WTC11 (cell line): Measurements from ENCODE around the gene STXBP1. TPM values are rescaled to one million over a fixed set of nuclear protein-coding genes. Genes with fewer than 3 reads are reported as not detected.
A peak's percentile ranks its signal among the peaks of the same experiment; 100 is the strongest.

Experiments
- ATF6 ChIP-seq: sonication (generic); formaldehyde crosslinking; IDR thresholded peaks from 2 replicates; pipeline ENCODE4 v1.8.1; 2023; ENCODE audit warnings: mild to moderate bottlenecking, missing genetic modification reagents
- CBFB ChIP-seq: sonication (generic); formaldehyde crosslinking; IDR thresholded peaks from 2 replicates; pipeline ENCODE4 v1.8.1; 2022; ENCODE audit warnings: mild to moderate bottlenecking, low read depth, missing genetic modification reagents
- CREM ChIP-seq: sonication (generic); formaldehyde crosslinking; IDR thresholded peaks from 2 replicates; pipeline ENCODE4 v1.8.1; 2022; ENCODE audit warnings: mild to moderate bottlenecking, missing genetic modification reagents, moderate library complexity
- E2F1 ChIP-seq: sonication (generic); formaldehyde crosslinking; IDR thresholded peaks from 2 replicates; pipeline ENCODE4 v1.8.0; 2022; ENCODE audit warnings: mild to moderate bottlenecking, missing genetic modification reagents
- ERG ChIP-seq: fragments of 250-450 bp; sonication (Bioruptor Pico); IDR thresholded peaks from 2 replicates; pipeline ENCODE4 v1.8.0; 2021; ENCODE audit warnings: mild to moderate bottlenecking
- ETV6 ChIP-seq: sonication (generic); formaldehyde crosslinking; IDR thresholded peaks from 2 replicates; pipeline ENCODE4 v1.8.1; 2022; ENCODE audit warnings: mild to moderate bottlenecking, missing genetic modification reagents
- GRHL2 ChIP-seq: fragments of 250-450 bp; sonication (Bioruptor Pico); IDR thresholded peaks from 2 replicates; pipeline ENCODE4 v1.8.0; 2022; ENCODE audit warnings: mild to moderate bottlenecking, moderate library complexity; ENCODE audit not compliant: insufficient replicate concordance, severe bottlenecking
- IRF2 ChIP-seq: sonication (generic); formaldehyde crosslinking; IDR thresholded peaks from 2 replicates; pipeline ENCODE4 v1.8.0; 2022; ENCODE audit warnings: low read depth, missing genetic modification reagents, borderline replicate concordance
- NR2C2 ChIP-seq: sonication (generic); formaldehyde crosslinking; IDR thresholded peaks from 2 replicates; pipeline ENCODE4 v1.8.0; 2022; ENCODE audit warnings: mild to moderate bottlenecking, missing genetic modification reagents
- RELA ChIP-seq: sonication (generic); formaldehyde crosslinking; IDR thresholded peaks from 2 replicates; pipeline ENCODE4 v1.8.1; 2022; ENCODE audit warnings: missing genetic modification reagents, mild to moderate bottlenecking, borderline replicate concordance
- USF1 ChIP-seq: sonication (generic); formaldehyde crosslinking; IDR thresholded peaks from 2 replicates; pipeline ENCODE4 v1.8.0; 2022; ENCODE audit warnings: mild to moderate bottlenecking, missing genetic modification reagents
- ZNF121 ChIP-seq: sonication (generic); formaldehyde crosslinking; IDR thresholded peaks from 2 replicates; pipeline ENCODE4 v1.8.0; 2023; ENCODE audit warnings: missing genetic modification reagents
- ZNF138 ChIP-seq: sonication (generic); formaldehyde crosslinking; conservative IDR thresholded peaks from 2 replicates; pipeline ENCODE4 v1.8.1; 2022; ENCODE audit warnings: mild to moderate bottlenecking, moderate library complexity, missing genetic modification reagents
- ZNF281 ChIP-seq: sonication (generic); formaldehyde crosslinking; IDR thresholded peaks from 2 replicates; pipeline ENCODE4 v1.8.0; 2023; ENCODE audit warnings: mild to moderate bottlenecking, missing genetic modification reagents
- ZNF425 ChIP-seq: fragments of 250-450 bp; sonication (Bioruptor Pico); conservative IDR thresholded peaks from 2 replicates; pipeline ENCODE4 v1.9.0; 2021; ENCODE audit warnings: mild to moderate bottlenecking
- ZNF532 ChIP-seq: fragments of 250-450 bp; sonication (Bioruptor Pico); IDR thresholded peaks from 2 replicates; pipeline ENCODE4 v1.9.0; 2021; ENCODE audit warnings: mild to moderate bottlenecking, borderline replicate concordance
- total RNA-seq: library from RNA; stranded (reverse); gene quantifications from 3 replicates; pipeline ENCODE4 v1.2.3, GENCODE V29; 2021
- TF ChIP-seq, protein P1 (sequence below): fragments of 250-450 bp; sonication (Bioruptor Pico); IDR thresholded peaks from 2 replicates; pipeline ENCODE4 v2.1.2; 2022; ENCODE audit warnings: mild to moderate bottlenecking, moderate library complexity
- TF ChIP-seq, protein P2 (sequence below): sonication (generic); formaldehyde crosslinking; IDR thresholded peaks from 2 replicates; pipeline ENCODE4 v1.8.0; 2022; ENCODE audit warnings: mild to moderate bottlenecking, missing genetic modification reagents

The STXBP1 gene
- total RNA-seq, 1 experiment from 2014 or later, result 37.1 TPM

DNA sequence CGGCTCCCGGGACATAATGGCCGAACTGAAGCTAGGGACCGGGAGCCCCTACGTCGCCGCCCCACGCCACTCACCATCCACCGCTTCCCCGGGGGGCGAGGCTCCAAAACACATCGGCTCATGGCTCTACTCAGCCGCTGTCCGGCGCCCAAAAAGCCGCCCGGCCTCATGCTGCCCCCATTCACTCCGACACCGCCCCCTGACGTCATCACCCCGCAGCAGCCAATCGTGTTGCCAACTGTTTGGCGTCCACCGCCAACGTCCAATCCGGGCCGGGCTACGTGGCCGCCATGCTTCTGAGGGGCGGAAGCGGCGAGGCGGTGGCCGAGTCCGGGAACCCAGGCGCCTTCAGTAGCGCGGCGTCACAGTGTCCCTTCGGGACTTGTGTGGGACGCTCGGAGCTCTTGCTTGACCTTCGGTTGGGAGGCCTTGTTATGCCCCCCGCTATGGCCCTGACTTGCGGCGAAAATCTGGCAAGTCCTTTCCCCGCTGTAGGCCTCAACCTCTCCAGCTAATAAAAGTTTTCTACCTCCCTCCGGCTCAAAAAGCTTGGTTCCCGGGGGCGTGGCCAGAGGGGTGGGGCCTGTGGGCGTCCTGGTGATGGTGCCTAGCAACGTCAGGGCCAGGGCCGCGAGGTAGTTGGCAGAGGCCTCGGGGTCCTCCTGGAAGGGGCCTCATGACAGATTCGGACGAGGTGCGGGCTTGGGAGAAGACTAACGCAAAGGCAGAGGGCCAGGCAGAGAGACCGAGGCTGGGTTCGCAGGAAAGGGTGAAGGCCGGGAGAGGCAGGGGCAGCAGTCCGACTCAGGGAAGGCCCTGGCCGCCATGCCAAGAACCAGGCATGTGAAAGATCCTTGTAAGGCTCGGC is 103.6 kb downstream of the STXBP1 start, which contains the start of the genes PTRH1 and TTC16 (continued):
- no peak for TF ChIP-seq ERG (CRISPR knock-in tag)
- no peak for TF ChIP-seq ZNF281 (CRISPR knock-in tag)
- TF ChIP-seq, protein P1, sequence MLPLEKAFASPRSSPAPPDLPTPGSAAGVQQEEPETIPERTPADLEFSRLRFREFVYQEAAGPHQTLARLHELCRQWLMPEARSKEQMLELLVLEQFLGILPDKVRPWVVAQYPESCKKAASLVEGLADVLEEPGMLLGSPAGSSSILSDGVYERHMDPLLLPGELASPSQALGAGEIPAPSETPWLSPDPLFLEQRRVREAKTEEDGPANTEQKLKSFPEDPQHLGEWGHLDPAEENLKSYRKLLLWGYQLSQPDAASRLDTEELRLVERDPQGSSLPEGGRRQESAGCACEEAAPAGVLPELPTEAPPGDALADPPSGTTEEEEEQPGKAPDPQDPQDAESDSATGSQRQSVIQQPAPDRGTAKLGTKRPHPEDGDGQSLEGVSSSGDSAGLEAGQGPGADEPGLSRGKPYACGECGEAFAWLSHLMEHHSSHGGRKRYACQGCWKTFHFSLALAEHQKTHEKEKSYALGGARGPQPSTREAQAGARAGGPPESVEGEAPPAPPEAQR (CRISPR knock-in tag), result no peak
- no peak for TF ChIP-seq ZNF425 (CRISPR knock-in tag)
- 0 out of 2 replicates have a peak, but pooled peaks have one; percentile 70 for TF ChIP-seq ETV6 (CRISPR knock-in tag)
- TF ChIP-seq CREM (CRISPR knock-in tag), result peak; percentile 94
- no peak for TF ChIP-seq ZNF138 (CRISPR knock-in tag)
- TF ChIP-seq NR2C2 (CRISPR knock-in tag), result no peak
- no peak for TF ChIP-seq IRF2 (CRISPR knock-in tag)
- TF ChIP-seq GRHL2 (CRISPR knock-in tag), result no peak
- TF ChIP-seq RELA (CRISPR knock-in tag), result no peak
- no peak for TF ChIP-seq ATF6 (CRISPR knock-in tag)
- no peak for TF ChIP-seq ZNF121 (CRISPR knock-in tag)
- no peak for TF ChIP-seq E2F1
- TF ChIP-seq ZNF532 (CRISPR knock-in tag), result no peak
- TF ChIP-seq, protein P2, sequence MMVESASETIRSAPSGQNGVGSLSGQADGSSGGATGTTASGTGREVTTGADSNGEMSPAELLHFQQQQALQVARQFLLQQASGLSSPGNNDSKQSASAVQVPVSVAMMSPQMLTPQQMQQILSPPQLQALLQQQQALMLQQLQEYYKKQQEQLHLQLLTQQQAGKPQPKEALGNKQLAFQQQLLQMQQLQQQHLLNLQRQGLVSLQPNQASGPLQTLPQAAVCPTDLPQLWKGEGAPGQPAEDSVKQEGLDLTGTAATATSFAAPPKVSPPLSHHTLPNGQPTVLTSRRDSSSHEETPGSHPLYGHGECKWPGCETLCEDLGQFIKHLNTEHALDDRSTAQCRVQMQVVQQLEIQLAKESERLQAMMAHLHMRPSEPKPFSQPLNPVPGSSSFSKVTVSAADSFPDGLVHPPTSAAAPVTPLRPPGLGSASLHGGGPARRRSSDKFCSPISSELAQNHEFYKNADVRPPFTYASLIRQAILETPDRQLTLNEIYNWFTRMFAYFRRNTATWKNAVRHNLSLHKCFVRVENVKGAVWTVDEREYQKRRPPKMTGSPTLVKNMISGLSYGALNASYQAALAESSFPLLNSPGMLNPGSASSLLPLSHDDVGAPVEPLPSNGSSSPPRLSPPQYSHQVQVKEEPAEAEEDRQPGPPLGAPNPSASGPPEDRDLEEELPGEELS (CRISPR knock-in tag), result no peak
- no peak for TF ChIP-seq USF1 (CRISPR knock-in tag)
- no peak for TF ChIP-seq CBFB (CRISPR knock-in tag)
